Activated naive CD4-positive, alpha-beta T cell treated with anti-CD3 and anti-CD28 coated beads, Interleukin-2, amount 50 U/mL, for 72 hours (primary cell): ENCODE measurements around the gene LAMC3. TPM values are rescaled to one million over a fixed set of nuclear protein-coding genes. Genes with fewer than 3 reads are reported as not detected.

Source experiments
- ATAC-seq, 2 donors: fragments of 150-1000 bp; cut with Tn5 transposase; 2 replicates each; pipeline ENCODE4 v1.10.0; 2021; ENCODE audit warnings: mild to moderate bottlenecking in 2 of 2, moderate library complexity in 2 of 2
- DNase-seq, 2 donors: peaks; one replicate each; pipeline ENCODE4 v3.0.0; 2021 to 2022; ENCODE audit warnings: low spot score in 2 of 2
- H3K27ac Mint-ChIP-seq, 2 donors: one replicate each; pipeline ENCODE4 v1.8.0; 2022; ENCODE audit warnings: mild to moderate bottlenecking in 2 of 2, mixed read lengths in 2 of 2
- H3K36me3 Mint-ChIP-seq, 2 donors: one replicate each; pipeline ENCODE4 v1.8.0; 2022; ENCODE audit warnings: mixed read lengths in 2 of 2
- H3K9me3 Mint-ChIP-seq, 2 donors: one replicate each; pipeline ENCODE4 v1.8.0; 2022; ENCODE audit warnings: mixed read lengths in 2 of 2
- total RNA-seq, 2 donors: library from RNA; stranded (reverse); gene quantifications; one replicate each; pipeline ENCODE4 v1.2.3, GENCODE V29; 2022

Gene LAMC3
- total RNA-seq, 2 donors from 2014 or later, result 1.0 to 1.1 TPM

- DNase-seq (no peak), ATAC-seq (no peak)
- no peaks in the 10 kb centered on the region for H3K9me3 Mint-ChIP-seq
- H3K27ac Mint-ChIP-seq, result no peak overlapping the region
- H3K36me3 Mint-ChIP-seq, result no peaks in the 10 kb centered on the region
These were observed 21.1 kb upstream of the LAMC3 start for GRCh38 chr9:130987738-130988399.

- H3K9me3 Mint-ChIP-seq, result no peaks in the 10 kb centered on the region
- H3K36me3 Mint-ChIP-seq, result no peaks in the 10 kb centered on the region
- no peak overlapping the region for H3K27ac Mint-ChIP-seq
- no peak for ATAC-seq
- no peak for DNase-seq
These were observed 20.6 kb upstream of the LAMC3 start for GRCh38 chr9:130988400-130988747.

GRCh38 chr9:130988905-130989304 is 20.1 kb upstream of the LAMC3 start:
- DNase-seq (no peak), ATAC-seq (no peak)
- Mint-ChIP-seq H3K36me3 (no peaks in the 10 kb centered on the region), H3K9me3 (no peaks in the 10 kb centered on the region), H3K27ac (no peak overlapping the region)

GRCh38 chr9:130989391-130989790 is 19.6 kb upstream of the LAMC3 start:
- DNase-seq (no peak), ATAC-seq (no peak)
- Mint-ChIP-seq H3K27ac (no peak overlapping the region), H3K36me3 (no peaks in the 10 kb centered on the region), H3K9me3 (no peaks in the 10 kb centered on the region)

GRCh38 chr9:130989891-130990290 is 19.1 kb upstream of the LAMC3 start:
- no peak for DNase-seq
- ATAC-seq, result no peak
- Mint-ChIP-seq H3K27ac (no peak overlapping the region), H3K36me3 (no peaks in the 10 kb centered on the region), H3K9me3 (no peaks in the 10 kb centered on the region)

GRCh38 chr9:130990306-130990977 is 18.5 kb upstream of the LAMC3 start:
- Mint-ChIP-seq H3K9me3 (no peaks in the 10 kb centered on the region), H3K36me3 (no peaks in the 10 kb centered on the region), H3K27ac (no peak overlapping the region)
- DNase-seq (no peak), ATAC-seq (no peak)

- no peak overlapping the region for H3K27ac Mint-ChIP-seq
- ATAC-seq (no peak), DNase-seq (no peak)
- H3K36me3 Mint-ChIP-seq, result no peaks in the 10 kb centered on the region
- no peaks in the 10 kb centered on the region for H3K9me3 Mint-ChIP-seq
These were observed 17.8 kb upstream of the LAMC3 start for GRCh38 chr9:130990978-130991777.

GRCh38 chr9:130991778-130992681 is 16.9 kb upstream of the LAMC3 start:
- no peaks in the 10 kb centered on the region for H3K36me3 Mint-ChIP-seq
- ATAC-seq (no peak), DNase-seq (no peak)
- H3K27ac Mint-ChIP-seq, result no peak overlapping the region
- H3K9me3 Mint-ChIP-seq, result no peaks in the 10 kb centered on the region

GRCh38 chr9:130992682-130993032 is 16.3 kb upstream of the LAMC3 start:
- Mint-ChIP-seq H3K36me3 (no peaks in the 10 kb centered on the region), H3K27ac (no peak overlapping the region), H3K9me3 (no peaks in the 10 kb centered on the region)
- ATAC-seq (no peak), DNase-seq (no peak)

- ATAC-seq (no peak), DNase-seq (no peak)
- H3K36me3 Mint-ChIP-seq, result no peaks in the 10 kb centered on the region
- no peaks in the 10 kb centered on the region for H3K9me3 Mint-ChIP-seq
- peak overlapping the region in 1 of 2 donors; percentile 14 for H3K27ac Mint-ChIP-seq
These were observed 15.5 kb upstream of the LAMC3 start for GRCh38 chr9:130993303-130994030.

- ATAC-seq (no peak), DNase-seq (no peak)
- peak overlapping the region; percentile 14 to 53 for H3K27ac Mint-ChIP-seq
- H3K9me3 Mint-ChIP-seq, result no peaks in the 10 kb centered on the region
- no peaks in the 10 kb centered on the region for H3K36me3 Mint-ChIP-seq
These were observed 14.6 kb upstream of the LAMC3 start for GRCh38 chr9:130994135-130995085.

GRCh38 chr9:130995086-130996011 is 13.6 kb upstream of the LAMC3 start:
- DNase-seq (no peak), ATAC-seq (no peak)
- no peaks in the 10 kb centered on the region for H3K36me3 Mint-ChIP-seq
- H3K27ac Mint-ChIP-seq, result peak overlapping the region in 1 of 2 donors; percentile 53
- no peaks in the 10 kb centered on the region for H3K9me3 Mint-ChIP-seq

GRCh38 chr9:130996205-130996604 is 12.8 kb upstream of the LAMC3 start:
- no peak for ATAC-seq
- Mint-ChIP-seq H3K9me3 (no peaks in the 10 kb centered on the region), H3K36me3 (no peaks in the 10 kb centered on the region), H3K27ac (no peak overlapping the region)
- no peak for DNase-seq

- no peak overlapping the region for H3K27ac Mint-ChIP-seq
- ATAC-seq (no peak), DNase-seq (no peak)
- H3K36me3 Mint-ChIP-seq, result no peaks in the 10 kb centered on the region
- no peaks in the 10 kb centered on the region for H3K9me3 Mint-ChIP-seq
These were observed 12.1 kb upstream of the LAMC3 start for GRCh38 chr9:130996676-130997394.
